Sigmoid colon (tissue), 7 donors: ENCODE measurements around the gene ATG10. TPM values are rescaled to one million over a fixed set of nuclear protein-coding genes. Genes with fewer than 3 reads are reported as not detected.
A peak's percentile ranks its signal among the peaks of the same experiment; 100 is the strongest.
"Not testable (repeated sequence)": the region's sequence is repeated elsewhere in the genome, so short reads cannot be mapped to it uniquely, and the experiment has no call there.

Source experiments
- DNase-seq: peaks from one replicate; pipeline ENCODE4 v3.0.0-alpha.2; 2019
- H3K27ac ChIP-seq, 4 donors: fragments of 200-600 bp; sonication (generic); one replicate each; pipeline ENCODE4 v1.5.1; 2016 to 2019; ENCODE audit warnings: mild to moderate bottlenecking in 1 of 4
- H3K27me3 ChIP-seq, 3 donors: fragments of 200-600 bp; sonication (generic); one replicate each; pipeline ENCODE4 v1.5.1; 2019; ENCODE audit warnings: mild to moderate bottlenecking in 1 of 3
- H3K36me3 ChIP-seq, 4 donors: fragments of 200-600 bp; sonication (generic); one replicate each; pipeline ENCODE4 v1.5.1; 2016 to 2019
- H3K4me1 ChIP-seq, 4 donors: fragments of 200-600 bp; sonication (generic); one replicate each; pipeline ENCODE4 v1.5.1; 2017 to 2019
- H3K4me3 ChIP-seq, 4 donors: fragments of 200-600 bp; sonication (generic); one replicate each; pipeline ENCODE4 v1.5.1; 2017 to 2019; ENCODE audit warnings: mild to moderate bottlenecking in 2 of 4, moderate library complexity in 1 of 4
- H3K9me3 ChIP-seq, 4 donors: fragments of 200-600 bp in 3 of 4; sonication (generic) in 3 of 4; one replicate each; pipeline versions ENCODE4 v1.5.1 to v1.6.1; 2013 to 2019
- CTCF ChIP-seq, 4 experiments: fragments of 450-650 bp in 3 of 4; fragments of 200-600 bp in 1 of 4; IDR thresholded peaks; one replicate each; pipeline ENCODE4 v1.5.1; 2016 to 2019; ENCODE audit warnings: antibody characterized with exemption in 4 of 4, mild to moderate bottlenecking in 3 of 4, moderate library complexity in 2 of 4
- EP300 ChIP-seq, 4 donors: sonication (generic); formaldehyde crosslinking; IDR thresholded peaks; one replicate each; pipeline ENCODE4 v1.6.1; 2017; ENCODE audit warnings: antibody characterized with exemption in 4 of 4
- POLR2A ChIP-seq, 2 donors: fragments of 450-650 bp; IDR thresholded peaks; one replicate each; pipeline ENCODE4 v1.6.1; 2016; ENCODE audit warnings: antibody characterized with exemption in 2 of 2, mild to moderate bottlenecking in 2 of 2, moderate library complexity in 2 of 2
- POLR2AphosphoS5 ChIP-seq, 4 donors: sonication (generic); formaldehyde crosslinking; IDR thresholded peaks; one replicate each; pipeline ENCODE4 v1.6.1; 2017; ENCODE audit warnings: antibody characterized with exemption in 4 of 4
- WGBS, 2 donors: extraction: QIAGEN DNeasy Blood & Tissue Kit; methylation state at CpG; one replicate each; pipeline ENCODE4 v1.1.7; 2013; 5-methylcytosine and 5-hydroxymethylcytosine counted together
- intact Hi-C: fragments of 100-400 bp; cut with DNase I; formaldehyde crosslinking; loops from one replicate; pipeline ENCODE4 v1.15.1; 2023
- polyA plus RNA-seq, 3 donors: library from polyadenylated mRNA; stranded (reverse); fragments of 200-250 nt; gene quantifications; one replicate each; pipeline ENCODE4 v1.2.3, GENCODE V29; 2013
- total RNA-seq, 4 donors: library from RNA; depleted of rRNA; stranded (reverse); fragments of >200 nt; gene quantifications; one replicate each; pipeline ENCODE4 v1.1.0, GENCODE V29; 2016
- donor health status: healthy with polysubstance abuse.
- donor health status: Bipolar disorder and iron deficiency.
- donor health status: healthy.

The ATG10 gene
- total and polyA plus RNA-seq, 7 donors: 4.2 to 13.2 (median 8.4) TPM

GRCh38 chr5:81972492-81972783, 615 bp downstream of the ATG10 start:
- no peak for DNase-seq

GRCh38 chr5:81980160-81980559, 8.3 kb downstream of the ATG10 start:
- TF ChIP-seq POLR2A (IDR thresholded peaks at IDR 0.05) (no peak), EP300 (IDR thresholded peaks at IDR 0.05) (no peak), POLR2AphosphoS5 (IDR thresholded peaks at IDR 0.05) (no peak), CTCF (IDR thresholded peaks at IDR 0.05) (no peak)
- 63 to 80% methylated on average over 3 of the region's 3 CpGs for WGBS, 2 donors
- peaks cover 0 to 14% (median 0%) of the 10 kb centered on the region in 4 donors for H3K36me3 ChIP-seq
- no peaks in the 10 kb centered on the region for H3K27me3 ChIP-seq
- no peak overlapping the region for H3K27ac ChIP-seq
- no peak overlapping the region for H3K4me3 ChIP-seq
- intact Hi-C loops: no loop called here
- no peaks in the 10 kb centered on the region for H3K9me3 ChIP-seq
- no peak for DNase-seq
- no peaks in the 10 kb centered on the region for H3K4me1 ChIP-seq

More at GRCh38 chr5:81972492-81972783, 615 bp downstream of the ATG10 start:
- Histone ChIP-seq H3K36me3 (peaks cover 0 to 13% (median 0%) of the 10 kb centered on the region in 4 donors), H3K27me3 (no peaks in the 10 kb centered on the region), H3K4me1 (peaks cover 0 to 19% (median 6%) of the 10 kb centered on the region in 4 donors), H3K27ac (peak overlapping the region; percentile 95 to 99 (median 98)), H3K9me3 (no peaks in the 10 kb centered on the region), H3K4me3 (peak overlapping the region; percentile 69 to 87 (median 70))
- WGBS, 2 donors: 0 to 1% methylated on average over 9 of the region's 9 CpGs
- intact Hi-C loops: loop anchor here (2.0 to 5.0 kb wide), 3 partner anchors 195 to 550 kb away; no protein-coding TSS in a partner anchor
- TF ChIP-seq POLR2AphosphoS5 (IDR thresholded peaks at IDR 0.05): no peak
- TF ChIP-seq EP300 (IDR thresholded peaks at IDR 0.05): no peak
- no peak for TF ChIP-seq POLR2A (IDR thresholded peaks at IDR 0.05)
- no peak for TF ChIP-seq CTCF (IDR thresholded peaks at IDR 0.05)

GRCh38 chr5:81980598-81981260, 8.9 kb downstream of the ATG10 start:
- H3K27me3 ChIP-seq: no peaks in the 10 kb centered on the region
- DNase-seq: no peak

GRCh38 chr5:81982172-81982685, 10.4 kb downstream of the ATG10 start:
- DNase-seq, H3K4me1 ChIP-seq, H3K4me3 ChIP-seq, H3K36me3 ChIP-seq, H3K27ac ChIP-seq, intact Hi-C loops, H3K9me3 ChIP-seq, H3K27me3 ChIP-seq: not testable (repeated sequence)
- 96 to 99% methylated on average over 11 of the region's 11 CpGs for WGBS, 2 donors

More at GRCh38 chr5:81980598-81981260, 8.9 kb downstream of the ATG10 start:
- Histone ChIP-seq H3K9me3 (no peaks in the 10 kb centered on the region), H3K27ac (no peak overlapping the region), H3K4me3 (no peak overlapping the region), H3K36me3 (peaks cover 0 to 14% (median 0%) of the 10 kb centered on the region in 4 donors), H3K4me1 (no peaks in the 10 kb centered on the region)
- intact Hi-C loops: no loop called here
- 95 to 97% methylated on average over 3 of the region's 3 CpGs for WGBS, 2 donors
- TF ChIP-seq POLR2A (IDR thresholded peaks at IDR 0.05): no peak
- no peak for TF ChIP-seq CTCF (IDR thresholded peaks at IDR 0.05)
- TF ChIP-seq POLR2AphosphoS5 (IDR thresholded peaks at IDR 0.05): no peak
- no peak for TF ChIP-seq EP300 (IDR thresholded peaks at IDR 0.05)

- H3K9me3 ChIP-seq, H3K4me1 ChIP-seq, DNase-seq, H3K36me3 ChIP-seq, intact Hi-C loops, H3K27me3 ChIP-seq, H3K27ac ChIP-seq, H3K4me3 ChIP-seq: not testable (repeated sequence)
- 96 to 97% methylated on average over 27 of the region's 27 CpGs for WGBS, 2 donors
Measured at GRCh38 chr5:81983148-81983547, 11.3 kb downstream of the ATG10 start.

- DNase-seq, H3K4me1 ChIP-seq, H3K9me3 ChIP-seq, H3K27me3 ChIP-seq, H3K27ac ChIP-seq, H3K36me3 ChIP-seq, intact Hi-C loops, H3K4me3 ChIP-seq: not testable (repeated sequence)
- 96 to 97% methylated on average over 30 of the region's 30 CpGs for WGBS, 2 donors
Measured at GRCh38 chr5:81983563-81983962, 11.7 kb downstream of the ATG10 start.
